HepG2 (cell line): ENCODE data around the gene ANKRD53. TPM values are rescaled to one million over a fixed set of nuclear protein-coding genes. Genes with fewer than 3 reads are reported as not detected.

Experiments used
- ATAC-seq: fragments of 200-7000 bp; cut with Tn5 transposase; 3 replicates; pipeline ENCODE4 v1.9.1; 2020; ENCODE audit warnings: mild to moderate bottlenecking, moderate library complexity
- BruUV-seq: library from RNA; stranded (reverse); fragments of 400-500 nt; replicated peaks from 2 replicates; lab custom pipeline; 2021; lab: Mats Ljungman, UMichigan
- CTCF ChIA-PET: fragments of 300-600 bp; formaldehyde crosslinking; extraction: SDS; loops from one replicate; lab custom pipeline; 2021; ENCODE audit warnings: low total read pairs, inconsistent platforms, low intra/inter-chr PET ratio; lab: Yijun Ruan, JAX
- POLR2A ChIA-PET: fragments of 350-600 bp; sonication (Branson Sonifier 250); formaldehyde crosslinking; loops from one replicate; lab custom pipeline; 2020; ENCODE audit warnings: antibody characterized with exemption, inconsistent platforms; lab: Yijun Ruan, JAX
- DNase-seq: peaks from one replicate; pipeline ENCODE4 v3.0.0-alpha.2; 2015; ENCODE audit warnings: low spot score
- FAIRE-seq: peaks from 3 replicates; lab custom pipeline; 2011; peaks lifted over from hg19 to GRCh38; lab: Jason Lieb, UNC
- H2AFZ ChIP-seq: one replicate; pipeline ENCODE4 v1.6.1; 2011; ENCODE audit warnings: low read length, inconsistent platforms
- H3K27ac ChIP-seq: fragments of 300-600 bp; 3 replicates; pipeline ENCODE4 v1.8.0; 2011; ENCODE audit warnings: mixed run types, mild to moderate bottlenecking, mixed read lengths, low read length, inconsistent platforms; ENCODE audit not compliant: insufficient read depth; ENCODE audit errors: extremely low read length
- H3K27me3 ChIP-seq, 2 experiments: fragments of 200-600 bp in 1 of 2; 2 replicates in 1 of 2; 3 replicates in 1 of 2; pipeline versions ENCODE4 v1.6.0 to v1.8.0; 2011; ENCODE audit warnings: low read length in 2 of 2, mild to moderate bottlenecking in 2 of 2, moderate library complexity in 2 of 2, inconsistent platforms in 1 of 2; ENCODE audit not compliant: insufficient read depth in 2 of 2, control insufficient read depth in 1 of 2
- H3K36me3 ChIP-seq, 2 experiments: fragments of 200-600 bp in 1 of 2; replicated peaks in 1 of 2; 2 replicates in 1 of 2; 3 replicates in 1 of 2; pipeline versions ENCODE4 v1.5.1 to v1.8.0; 2011; ENCODE audit warnings: low read length in 2 of 2, inconsistent platforms in 1 of 2; ENCODE audit not compliant: insufficient read depth in 2 of 2, control insufficient read depth in 1 of 2
- H3K4me1 ChIP-seq: 2 replicates; pipeline ENCODE4 v1.5.1; 2012; ENCODE audit warnings: low read length, inconsistent platforms; ENCODE audit not compliant: insufficient read depth
- H3K4me2 ChIP-seq: 2 replicates; pipeline ENCODE4 v1.6.0; 2011; ENCODE audit warnings: low read depth, low read length, inconsistent platforms
- H3K4me3 ChIP-seq, 3 experiments: fragments of 200-600 bp in 1 of 3; sonication (generic), shearing (Covaris generic) in 1 of 3; replicated peaks in 1 of 3; 2 replicates each; pipeline ENCODE4 v1.5.1; 2011 to 2016; ENCODE audit warnings: low read length in 3 of 3, inconsistent platforms in 2 of 3, low read depth in 2 of 3, mild to moderate bottlenecking in 2 of 3, control low read depth in 1 of 3, mixed read lengths in 1 of 3; ENCODE audit not compliant: insufficient read depth in 1 of 3
- H3K79me2 ChIP-seq: one replicate; pipeline ENCODE4 v1.6.1; 2011; ENCODE audit warnings: low read length, inconsistent platforms; ENCODE audit not compliant: insufficient read depth
- H3K9ac ChIP-seq: 2 replicates; pipeline ENCODE4 v1.6.0; 2011; ENCODE audit warnings: mild to moderate bottlenecking, low read depth, low read length, inconsistent platforms; ENCODE audit not compliant: insufficient read depth
- H3K9me3 ChIP-seq: 2 replicates; pipeline ENCODE4 v1.5.1; 2012; ENCODE audit warnings: mild to moderate bottlenecking, low read length
- H4K20me1 ChIP-seq: 2 replicates; pipeline ENCODE4 v1.6.0; 2011; ENCODE audit warnings: inconsistent platforms, mild to moderate bottlenecking, low read length, moderate library complexity; ENCODE audit not compliant: insufficient read depth
- CBX5 ChIP-seq: sonication (generic); formaldehyde crosslinking; IDR thresholded peaks from 2 replicates; pipeline ENCODE4 v1.4.0; 2020; ENCODE audit warnings: missing genetic modification reagents, borderline replicate concordance
- DMAP1 ChIP-seq: IDR thresholded peaks from 2 replicates; pipeline ENCODE4 v1.6.1; 2016
- DR1 ChIP-seq: sonication (generic); formaldehyde crosslinking; IDR thresholded peaks from 2 replicates; pipeline ENCODE4 v1.8.0; 2021; ENCODE audit warnings: mild to moderate bottlenecking, missing genetic modification reagents, inconsistent platforms
- EED ChIP-seq: sonication (generic); formaldehyde crosslinking; IDR thresholded peaks from 2 replicates; pipeline ENCODE4 v1.5.0; 2020; ENCODE audit warnings: mild to moderate bottlenecking, missing genetic modification reagents
- SNAI1 ChIP-seq: sonication (generic); formaldehyde crosslinking; IDR thresholded peaks from 2 replicates; pipeline ENCODE4 v1.5.0; 2020; ENCODE audit warnings: mild to moderate bottlenecking, missing genetic modification reagents, borderline replicate concordance
- ZNF567 ChIP-seq: sonication (generic); formaldehyde crosslinking; IDR thresholded peaks from 2 replicates; pipeline ENCODE4 v1.8.1; 2023; ENCODE audit warnings: mild to moderate bottlenecking, missing genetic modification reagents, borderline replicate concordance
- ZSCAN30 ChIP-seq: sonication (generic); formaldehyde crosslinking; IDR thresholded peaks from 2 replicates; pipeline ENCODE4 v1.5.0; 2020; ENCODE audit warnings: mild to moderate bottlenecking, missing genetic modification reagents
- WGBS: methylation state at CpG from one replicate; pipeline ENCODE4 v1.1.6; 2017; ENCODE audit warnings: low lambda C conversion rate; 5-methylcytosine and 5-hydroxymethylcytosine counted together
- in situ Hi-C: cut with HindIII; loops from 2 replicates; pipeline ENCODE4 v1.10.0; 2017; ENCODE audit warnings: low pct_unique_long_range_greater_than_20kb; ENCODE audit not compliant: extremely low pct_ligation_motif_present
- intact Hi-C: fragments of 100-400 bp; cut with micrococcal nuclease; formaldehyde crosslinking; loops from one replicate; pipeline ENCODE4 v1.10.0; 2022; ENCODE audit not compliant: unreplicated experiment
- polyA plus RNA-seq, 8 experiments: library from polyadenylated mRNA; depleted of rRNA in 3 of 8; stranded (reverse) in 7 of 8; unstranded in 1 of 8; fragments of >200 nt; fragmentation: Illumina TruSeq in 4 of 8; extraction: Trizol in 4 of 8; gene quantifications; 2 replicates each; pipeline versions ENCODE4 v1.2.1 to v1.2.3, GENCODE V29; 2011 to 2016; ENCODE audit warnings: low read depth in 4 of 8, missing spikeins in 1 of 8, mixed read lengths in 1 of 8; ENCODE audit not compliant: insufficient read depth in 1 of 8
- total RNA-seq, 5 experiments: library from RNA; depleted of rRNA; stranded (reverse); fragments of >200 nt; fragmentation: Illumina TruSeq; extraction: Trizol; gene quantifications; 2 replicates each; pipeline ENCODE4 v1.2.3, GENCODE V29; 2016; ENCODE audit warnings: low read depth in 1 of 5
- TF ChIP-seq, protein P1 (sequence below): IDR thresholded peaks from 2 replicates; pipeline ENCODE4 v1.6.1; 2012; ENCODE audit warnings: low read length, improper control_type of control experiment
- TF ChIP-seq, protein P2 (sequence below): sonication (generic); formaldehyde crosslinking; IDR thresholded peaks from 2 replicates; pipeline ENCODE4 v1.4.0; 2020; ENCODE audit warnings: missing genetic modification reagents
- TF ChIP-seq, protein P3 (sequence below): sonication (generic); formaldehyde crosslinking; IDR thresholded peaks from 2 replicates; pipeline ENCODE4 v1.9.0; 2021; ENCODE audit warnings: missing genetic modification reagents, borderline replicate concordance
- TF ChIP-seq, protein P4 (sequence below): IDR thresholded peaks from 2 replicates; pipeline ENCODE4 v1.6.1; 2018; ENCODE audit warnings: missing genetic modification reagents, mild to moderate bottlenecking, missing compliant biosample characterization

Gene ANKRD53
- total and polyA plus RNA-seq, 2 of the 13 experiments (the other 11 are each of a cell fraction or from before 2014, with no cell fraction given): 0.15 TPM; not detected in 1

GRCh38 chr2:71003396-71003795 is 25.0 kb downstream of the ANKRD53 start:
- WGBS: 77% methylated on average over 6 of the region's 6 CpGs
- Histone ChIP-seq H3K4me2 (no peak overlapping the region), H3K27me3 (peaks cover 0 to 9% of the 10 kb centered on the region in 2 experiments; a peak in 2 of 5 replicates), H3K79me2 (no peaks in the 10 kb centered on the region), H3K27ac (no peak overlapping the region), H3K4me1 (peaks cover 63% of the 10 kb centered on the region), H4K20me1 (no peaks in the 10 kb centered on the region), H2AFZ (no peak overlapping the region), H3K4me3 (no peak overlapping the region), H3K9ac (no peak overlapping the region), H3K9me3 (no peaks in the 10 kb centered on the region), H3K36me3 (no peaks in the 10 kb centered on the region)
- CTCF ChIA-PET: no interaction called here
- intact Hi-C loops (no loop called here), in situ Hi-C loops (no loop called here)
- ATAC-seq (no peak), DNase-seq (no peak), FAIRE-seq (no peak)
- no TSS peak for BruUV-seq
- POLR2A ChIA-PET: interaction anchor here (2.9 kb wide), 1 partner anchor 18 kb away, joined by 11 read pairs; no protein-coding TSS in a partner anchor
- TF ChIP-seq ZSCAN30 (no peak), DMAP1 (CRISPR knock-in tag) (no peak), EED (no peak), DR1 (CRISPR knock-in tag) (no peak), CBX5 (CRISPR knock-in tag) (no peak), SNAI1 (CRISPR knock-in tag) (no peak), ZNF567 (no peak)
- TF ChIP-seq, protein P1, sequence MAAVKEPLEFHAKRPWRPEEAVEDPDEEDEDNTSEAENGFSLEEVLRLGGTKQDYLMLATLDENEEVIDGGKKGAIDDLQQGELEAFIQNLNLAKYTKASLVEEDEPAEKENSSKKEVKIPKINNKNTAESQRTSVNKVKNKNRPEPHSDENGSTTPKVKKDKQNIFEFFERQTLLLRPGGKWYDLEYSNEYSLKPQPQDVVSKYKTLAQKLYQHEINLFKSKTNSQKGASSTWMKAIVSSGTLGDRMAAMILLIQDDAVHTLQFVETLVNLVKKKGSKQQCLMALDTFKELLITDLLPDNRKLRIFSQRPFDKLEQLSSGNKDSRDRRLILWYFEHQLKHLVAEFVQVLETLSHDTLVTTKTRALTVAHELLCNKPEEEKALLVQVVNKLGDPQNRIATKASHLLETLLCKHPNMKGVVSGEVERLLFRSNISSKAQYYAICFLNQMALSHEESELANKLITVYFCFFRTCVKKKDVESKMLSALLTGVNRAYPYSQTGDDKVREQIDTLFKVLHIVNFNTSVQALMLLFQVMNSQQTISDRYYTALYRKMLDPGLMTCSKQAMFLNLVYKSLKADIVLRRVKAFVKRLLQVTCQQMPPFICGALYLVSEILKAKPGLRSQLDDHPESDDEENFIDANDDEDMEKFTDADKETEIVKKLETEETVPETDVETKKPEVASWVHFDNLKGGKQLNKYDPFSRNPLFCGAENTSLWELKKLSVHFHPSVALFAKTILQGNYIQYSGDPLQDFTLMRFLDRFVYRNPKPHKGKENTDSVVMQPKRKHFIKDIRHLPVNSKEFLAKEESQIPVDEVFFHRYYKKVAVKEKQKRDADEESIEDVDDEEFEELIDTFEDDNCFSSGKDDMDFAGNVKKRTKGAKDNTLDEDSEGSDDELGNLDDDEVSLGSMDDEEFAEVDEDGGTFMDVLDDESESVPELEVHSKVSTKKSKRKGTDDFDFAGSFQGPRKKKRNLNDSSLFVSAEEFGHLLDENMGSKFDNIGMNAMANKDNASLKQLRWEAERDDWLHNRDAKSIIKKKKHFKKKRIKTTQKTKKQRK: no peak
- TF ChIP-seq, protein P2, sequence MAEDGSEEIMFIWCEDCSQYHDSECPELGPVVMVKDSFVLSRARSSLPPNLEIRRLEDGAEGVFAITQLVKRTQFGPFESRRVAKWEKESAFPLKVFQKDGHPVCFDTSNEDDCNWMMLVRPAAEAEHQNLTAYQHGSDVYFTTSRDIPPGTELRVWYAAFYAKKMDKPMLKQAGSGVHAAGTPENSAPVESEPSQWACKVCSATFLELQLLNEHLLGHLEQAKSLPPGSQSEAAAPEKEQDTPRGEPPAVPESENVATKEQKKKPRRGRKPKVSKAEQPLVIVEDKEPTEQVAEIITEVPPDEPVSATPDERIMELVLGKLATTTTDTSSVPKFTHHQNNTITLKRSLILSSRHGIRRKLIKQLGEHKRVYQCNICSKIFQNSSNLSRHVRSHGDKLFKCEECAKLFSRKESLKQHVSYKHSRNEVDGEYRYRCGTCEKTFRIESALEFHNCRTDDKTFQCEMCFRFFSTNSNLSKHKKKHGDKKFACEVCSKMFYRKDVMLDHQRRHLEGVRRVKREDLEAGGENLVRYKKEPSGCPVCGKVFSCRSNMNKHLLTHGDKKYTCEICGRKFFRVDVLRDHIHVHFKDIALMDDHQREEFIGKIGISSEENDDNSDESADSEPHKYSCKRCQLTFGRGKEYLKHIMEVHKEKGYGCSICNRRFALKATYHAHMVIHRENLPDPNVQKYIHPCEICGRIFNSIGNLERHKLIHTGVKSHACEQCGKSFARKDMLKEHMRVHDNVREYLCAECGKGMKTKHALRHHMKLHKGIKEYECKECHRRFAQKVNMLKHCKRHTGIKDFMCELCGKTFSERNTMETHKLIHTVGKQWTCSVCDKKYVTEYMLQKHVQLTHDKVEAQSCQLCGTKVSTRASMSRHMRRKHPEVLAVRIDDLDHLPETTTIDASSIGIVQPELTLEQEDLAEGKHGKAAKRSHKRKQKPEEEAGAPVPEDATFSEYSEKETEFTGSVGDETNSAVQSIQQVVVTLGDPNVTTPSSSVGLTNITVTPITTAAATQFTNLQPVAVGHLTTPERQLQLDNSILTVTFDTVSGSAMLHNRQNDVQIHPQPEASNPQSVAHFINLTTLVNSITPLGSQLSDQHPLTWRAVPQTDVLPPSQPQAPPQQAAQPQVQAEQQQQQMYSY (CRISPR knock-in tag): no peak
- TF ChIP-seq, protein P3, sequence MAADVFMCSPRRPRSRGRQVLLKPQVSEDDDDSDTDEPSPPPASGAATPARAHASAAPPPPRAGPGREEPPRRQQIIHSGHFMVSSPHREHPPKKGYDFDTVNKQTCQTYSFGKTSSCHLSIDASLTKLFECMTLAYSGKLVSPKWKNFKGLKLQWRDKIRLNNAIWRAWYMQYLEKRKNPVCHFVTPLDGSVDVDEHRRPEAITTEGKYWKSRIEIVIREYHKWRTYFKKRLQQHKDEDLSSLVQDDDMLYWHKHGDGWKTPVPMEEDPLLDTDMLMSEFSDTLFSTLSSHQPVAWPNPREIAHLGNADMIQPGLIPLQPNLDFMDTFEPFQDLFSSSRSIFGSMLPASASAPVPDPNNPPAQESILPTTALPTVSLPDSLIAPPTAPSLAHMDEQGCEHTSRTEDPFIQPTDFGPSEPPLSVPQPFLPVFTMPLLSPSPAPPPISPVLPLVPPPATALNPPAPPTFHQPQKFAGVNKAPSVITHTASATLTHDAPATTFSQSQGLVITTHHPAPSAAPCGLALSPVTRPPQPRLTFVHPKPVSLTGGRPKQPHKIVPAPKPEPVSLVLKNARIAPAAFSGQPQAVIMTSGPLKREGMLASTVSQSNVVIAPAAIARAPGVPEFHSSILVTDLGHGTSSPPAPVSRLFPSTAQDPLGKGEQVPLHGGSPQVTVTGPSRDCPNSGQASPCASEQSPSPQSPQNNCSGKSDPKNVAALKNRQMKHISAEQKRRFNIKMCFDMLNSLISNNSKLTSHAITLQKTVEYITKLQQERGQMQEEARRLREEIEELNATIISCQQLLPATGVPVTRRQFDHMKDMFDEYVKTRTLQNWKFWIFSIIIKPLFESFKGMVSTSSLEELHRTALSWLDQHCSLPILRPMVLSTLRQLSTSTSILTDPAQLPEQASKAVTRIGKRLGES (CRISPR knock-in tag): no peak
- TF ChIP-seq, protein P4, sequence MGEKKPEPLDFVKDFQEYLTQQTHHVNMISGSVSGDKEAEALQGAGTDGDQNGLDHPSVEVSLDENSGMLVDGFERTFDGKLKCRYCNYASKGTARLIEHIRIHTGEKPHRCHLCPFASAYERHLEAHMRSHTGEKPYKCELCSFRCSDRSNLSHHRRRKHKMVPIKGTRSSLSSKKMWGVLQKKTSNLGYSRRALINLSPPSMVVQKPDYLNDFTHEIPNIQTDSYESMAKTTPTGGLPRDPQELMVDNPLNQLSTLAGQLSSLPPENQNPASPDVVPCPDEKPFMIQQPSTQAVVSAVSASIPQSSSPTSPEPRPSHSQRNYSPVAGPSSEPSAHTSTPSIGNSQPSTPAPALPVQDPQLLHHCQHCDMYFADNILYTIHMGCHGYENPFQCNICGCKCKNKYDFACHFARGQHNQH (CRISPR knock-in tag): no peak
